WTC11 (cell line): ENCODE data around the gene VPREB3. TPM values are rescaled to one million over a fixed set of nuclear protein-coding genes. Genes with fewer than 3 reads are reported as not detected.

ENCODE experiments used
- ATAC-seq: fragments of 200-7000 bp; cut with Tn5 transposase; 2 replicates; pipeline ENCODE4 v1.10.0; 2021; ENCODE audit warnings: mild to moderate bottlenecking, moderate library complexity
- CTCF ChIA-PET: fragments of 300-600 bp; sonication (Branson Sonifier 250); formaldehyde crosslinking; loops from one replicate; lab custom pipeline; 2021; ENCODE audit warnings: antibody characterized with exemption; lab: Charles Lee
- POLR2A ChIA-PET: fragments of 350-600 bp; sonication (Branson Sonifier 250); formaldehyde crosslinking; loops from one replicate; lab custom pipeline; 2021; ENCODE audit warnings: antibody characterized with exemption; lab: Charles Lee
- DNase-seq: peaks from one replicate; pipeline ENCODE4 v3.0.0; 2021; ENCODE audit warnings: low spot score
- H3K27ac Mint-ChIP-seq: 2 replicates; pipeline ENCODE4 v1.8.0; 2021; ENCODE audit warnings: mixed read lengths
- H3K27me3 Mint-ChIP-seq: 2 replicates; pipeline ENCODE4 v1.8.0; 2021; ENCODE audit warnings: low read depth, mild to moderate bottlenecking, moderate library complexity, mixed read lengths
- H3K36me3 Mint-ChIP-seq: 2 replicates; pipeline ENCODE4 v1.8.0; 2021; ENCODE audit warnings: mixed read lengths
- H3K4me1 Mint-ChIP-seq: 2 replicates; pipeline ENCODE4 v1.8.0; 2022; ENCODE audit warnings: mixed read lengths
- H3K4me3 Mint-ChIP-seq: 2 replicates; pipeline ENCODE4 v1.8.0; 2021; ENCODE audit warnings: mild to moderate bottlenecking, moderate library complexity, mixed read lengths
- H3K9me3 Mint-ChIP-seq: 2 replicates; pipeline ENCODE4 v1.8.0; 2021; ENCODE audit warnings: mixed read lengths
- AR ChIP-seq: fragments of 250-450 bp; sonication (Bioruptor Pico); IDR thresholded peaks from 2 replicates; pipeline ENCODE4 v1.9.0; 2021; ENCODE audit warnings: mild to moderate bottlenecking
- ATF6 ChIP-seq: sonication (generic); formaldehyde crosslinking; IDR thresholded peaks from 2 replicates; pipeline ENCODE4 v1.8.1; 2023; ENCODE audit warnings: mild to moderate bottlenecking, missing genetic modification reagents
- CREM ChIP-seq: sonication (generic); formaldehyde crosslinking; IDR thresholded peaks from 2 replicates; pipeline ENCODE4 v1.8.1; 2022; ENCODE audit warnings: mild to moderate bottlenecking, missing genetic modification reagents, moderate library complexity
- ELF4 ChIP-seq: sonication (generic); formaldehyde crosslinking; IDR thresholded peaks from 2 replicates; pipeline ENCODE4 v1.8.1; 2022; ENCODE audit warnings: low read depth, mild to moderate bottlenecking, moderate library complexity, missing genetic modification reagents
- FOXP1 ChIP-seq: sonication (generic); formaldehyde crosslinking; IDR thresholded peaks from 2 replicates; pipeline ENCODE4 v1.8.0; 2022; ENCODE audit warnings: missing genetic modification reagents, mild to moderate bottlenecking, moderate library complexity, borderline replicate concordance
- FOXP4 ChIP-seq: sonication (generic); formaldehyde crosslinking; IDR thresholded peaks from 2 replicates; pipeline ENCODE4 v1.8.0; 2022; ENCODE audit warnings: mild to moderate bottlenecking, missing genetic modification reagents
- GTF2I ChIP-seq: fragments of 250-450 bp; sonication (Bioruptor Pico); conservative IDR thresholded peaks from 2 replicates; pipeline ENCODE4 v1.4.0; 2021; ENCODE audit warnings: mild to moderate bottlenecking
- HMGA2 ChIP-seq: fragments of 250-450 bp; sonication (Bioruptor Pico); IDR thresholded peaks from 2 replicates; pipeline ENCODE4 v1.4.0; 2021; ENCODE audit warnings: mild to moderate bottlenecking, moderate library complexity
- HMGXB4 ChIP-seq: sonication (generic); formaldehyde crosslinking; IDR thresholded peaks from 2 replicates; pipeline ENCODE4 v1.8.1; 2023; ENCODE audit warnings: mild to moderate bottlenecking, moderate library complexity, missing genetic modification reagents
- IRF1 ChIP-seq: sonication (generic); formaldehyde crosslinking; IDR thresholded peaks from 2 replicates; pipeline ENCODE4 v1.8.0; 2023; ENCODE audit warnings: missing genetic modification reagents
- IRF2 ChIP-seq: sonication (generic); formaldehyde crosslinking; IDR thresholded peaks from 2 replicates; pipeline ENCODE4 v1.8.0; 2022; ENCODE audit warnings: low read depth, missing genetic modification reagents, borderline replicate concordance
- MLX ChIP-seq: sonication (generic); formaldehyde crosslinking; IDR thresholded peaks from 2 replicates; pipeline ENCODE4 v1.8.1; 2023; ENCODE audit warnings: mild to moderate bottlenecking, missing genetic modification reagents, moderate library complexity
- OVOL2 ChIP-seq: fragments of 250-450 bp; sonication (Bioruptor Pico); IDR thresholded peaks from 2 replicates; pipeline ENCODE4 v1.9.0; 2021; ENCODE audit warnings: mild to moderate bottlenecking, borderline replicate concordance
- SMAD3 ChIP-seq: sonication (generic); formaldehyde crosslinking; IDR thresholded peaks from 2 replicates; pipeline ENCODE4 v1.8.0; 2022; ENCODE audit warnings: missing genetic modification reagents, mild to moderate bottlenecking, borderline replicate concordance
- SP1 ChIP-seq: sonication (generic); formaldehyde crosslinking; conservative IDR thresholded peaks from 2 replicates; pipeline ENCODE4 v1.8.1; 2022; ENCODE audit warnings: missing genetic modification reagents
- TEAD4 ChIP-seq: sonication (generic); formaldehyde crosslinking; IDR thresholded peaks from 2 replicates; pipeline ENCODE4 v1.8.0; 2022; ENCODE audit warnings: mild to moderate bottlenecking, missing genetic modification reagents
- ZBTB21 ChIP-seq: sonication (generic); formaldehyde crosslinking; IDR thresholded peaks from 2 replicates; pipeline ENCODE4 v1.8.1; 2023; ENCODE audit warnings: mild to moderate bottlenecking, missing genetic modification reagents, borderline replicate concordance
- ZBTB43 ChIP-seq: sonication (generic); formaldehyde crosslinking; IDR thresholded peaks from 2 replicates; pipeline ENCODE4 v1.8.1; 2023; ENCODE audit warnings: mild to moderate bottlenecking, missing genetic modification reagents
- ZSCAN18 ChIP-seq: fragments of 250-450 bp; sonication (Bioruptor Pico); IDR thresholded peaks from 2 replicates; pipeline ENCODE4 v2.1.2; 2022; ENCODE audit warnings: mild to moderate bottlenecking, moderate library complexity
- total RNA-seq: library from RNA; stranded (reverse); gene quantifications from 3 replicates; pipeline ENCODE4 v1.2.3, GENCODE V29; 2021
- TF ChIP-seq, protein P1 (sequence below): sonication (generic); formaldehyde crosslinking; conservative IDR thresholded peaks from 2 replicates; pipeline ENCODE4 v1.8.1; 2023; ENCODE audit warnings: mild to moderate bottlenecking, low read depth, missing genetic modification reagents, moderate library complexity

The VPREB3 gene
- total RNA-seq, 1 experiment from 2014 or later: 0.81 TPM

DNA sequence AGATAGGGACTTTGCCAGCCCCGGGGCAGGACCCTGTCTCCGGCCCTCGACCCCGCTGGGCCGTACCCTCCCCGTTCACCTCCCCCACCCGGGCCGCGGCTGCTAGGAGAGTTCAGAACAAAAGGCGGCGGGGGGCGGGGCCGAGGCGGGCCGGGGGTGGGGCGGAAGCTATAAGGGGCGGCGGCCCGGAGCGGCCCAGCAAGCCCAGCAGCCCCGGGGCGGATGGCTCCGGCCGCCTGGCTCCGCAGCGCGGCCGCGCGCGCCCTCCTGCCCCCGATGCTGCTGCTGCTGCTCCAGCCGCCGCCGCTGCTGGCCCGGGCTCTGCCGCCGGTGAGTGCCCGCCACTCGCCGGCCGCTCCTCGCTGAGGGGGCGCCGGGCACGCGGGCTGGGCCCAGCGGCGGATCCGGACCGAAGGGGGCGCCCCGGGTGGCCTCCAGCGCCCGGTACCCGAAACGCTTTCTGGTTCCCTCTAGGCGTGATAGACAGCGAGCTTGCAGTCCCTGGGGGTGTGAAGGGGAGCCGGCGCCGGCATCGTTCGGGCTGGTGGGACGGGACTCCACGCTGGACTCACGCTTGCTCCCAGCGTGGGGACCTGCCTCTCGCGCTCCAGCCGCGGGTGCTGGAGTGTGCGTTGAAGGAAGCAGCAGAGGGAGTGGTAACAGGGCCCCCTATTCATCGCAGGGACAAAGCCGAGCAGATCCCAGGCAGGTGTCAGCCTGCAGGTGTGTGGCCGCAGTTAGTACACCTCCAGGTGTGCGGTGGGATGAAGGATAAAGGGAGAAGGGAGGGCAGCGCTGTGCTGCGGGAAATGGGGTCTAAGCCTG lies 18.6 kb upstream of the VPREB3 start, which contains the start of gene MMP11:
Gene MMP11 (plus strand): TSS at position 201 of the 825 bp plus-strand sequence. CDS start 22 bp downstream, at position 223.
- no peaks in the 10 kb centered on the region for H3K9me3 Mint-ChIP-seq
- TF ChIP-seq FOXP1 (CRISPR knock-in tag) (peak; percentile 49; the same call in 1 of the 2 replicates), OVOL2 (no peak), IRF2 (CRISPR knock-in tag) (no peak), ZSCAN18 (CRISPR knock-in tag) (no peak), SMAD3 (CRISPR knock-in tag) (no peak), ATF6 (no peak), AR (no peak), CREM (CRISPR knock-in tag) (no peak), TEAD4 (CRISPR knock-in tag) (no peak), HMGXB4 (CRISPR knock-in tag) (0 out of 2 replicates have a peak, but pooled peaks have one; percentile 39), IRF1 (no peak), ZBTB21 (CRISPR knock-in tag) (no peak), FOXP4 (CRISPR knock-in tag) (0 out of 2 replicates have a peak, but pooled peaks have one; percentile 12), HMGA2 (CRISPR knock-in tag) (no peak), MLX (no peak), ELF4 (no peak), GTF2I (no peak), SP1 (CRISPR knock-in tag) (peak; percentile 17; the same call in 1 of the 2 replicates), ZBTB43 (CRISPR knock-in tag) (no peak)
- TF ChIP-seq, protein P1, sequence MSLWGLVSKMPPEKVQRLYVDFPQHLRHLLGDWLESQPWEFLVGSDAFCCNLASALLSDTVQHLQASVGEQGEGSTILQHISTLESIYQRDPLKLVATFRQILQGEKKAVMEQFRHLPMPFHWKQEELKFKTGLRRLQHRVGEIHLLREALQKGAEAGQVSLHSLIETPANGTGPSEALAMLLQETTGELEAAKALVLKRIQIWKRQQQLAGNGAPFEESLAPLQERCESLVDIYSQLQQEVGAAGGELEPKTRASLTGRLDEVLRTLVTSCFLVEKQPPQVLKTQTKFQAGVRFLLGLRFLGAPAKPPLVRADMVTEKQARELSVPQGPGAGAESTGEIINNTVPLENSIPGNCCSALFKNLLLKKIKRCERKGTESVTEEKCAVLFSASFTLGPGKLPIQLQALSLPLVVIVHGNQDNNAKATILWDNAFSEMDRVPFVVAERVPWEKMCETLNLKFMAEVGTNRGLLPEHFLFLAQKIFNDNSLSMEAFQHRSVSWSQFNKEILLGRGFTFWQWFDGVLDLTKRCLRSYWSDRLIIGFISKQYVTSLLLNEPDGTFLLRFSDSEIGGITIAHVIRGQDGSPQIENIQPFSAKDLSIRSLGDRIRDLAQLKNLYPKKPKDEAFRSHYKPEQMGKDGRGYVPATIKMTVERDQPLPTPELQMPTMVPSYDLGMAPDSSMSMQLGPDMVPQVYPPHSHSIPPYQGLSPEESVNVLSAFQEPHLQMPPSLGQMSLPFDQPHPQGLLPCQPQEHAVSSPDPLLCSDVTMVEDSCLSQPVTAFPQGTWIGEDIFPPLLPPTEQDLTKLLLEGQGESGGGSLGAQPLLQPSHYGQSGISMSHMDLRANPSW: no peak
- H3K36me3 Mint-ChIP-seq: no peaks in the 10 kb centered on the region
- ATAC-seq (peak; percentile 23), DNase-seq (peak; percentile 70)
- no peak within 1 kb of the TSS for H3K27ac Mint-ChIP-seq
- peaks cover 30% of the 10 kb centered on the region for H3K4me1 Mint-ChIP-seq
- peak within 1 kb of the TSS; percentile 79 for H3K4me3 Mint-ChIP-seq
- POLR2A ChIA-PET: no interaction called here
- peaks cover 41% of the 10 kb centered on the region for H3K27me3 Mint-ChIP-seq
- CTCF ChIA-PET: interaction anchor here (0.6 to 2.8 kb wide), 9 partner anchors 13 to 135 kb away, joined by 3 to 11 read pairs (median 4); partner anchors contain the start of gene MIF
